Esophagus muscularis mucosa (tissue), 4 donors: ENCODE measurements around the gene GLS. TPM values are rescaled to one million over a fixed set of nuclear protein-coding genes. Genes with fewer than 3 reads are reported as not detected.

Experiments used
- DNase-seq: peaks from one replicate; pipeline ENCODE4 v3.0.0-alpha.2; 2017; ENCODE audit errors: extremely low spot score
- H3K27ac ChIP-seq, 4 donors: fragments of 200-600 bp; sonication (generic); replicated peaks in 1 of 4; 1 replicate in 3 of 4; 2 replicates in 1 of 4; pipeline ENCODE4 v1.5.1; 2016 to 2019; ENCODE audit warnings: mild to moderate bottlenecking in 1 of 4
- H3K27me3 ChIP-seq, 4 donors: fragments of 200-600 bp; sonication (generic); one replicate each; pipeline versions ENCODE4 v1.5.1 to v1.6.0; 2016 to 2019
- H3K36me3 ChIP-seq, 4 donors: fragments of 200-600 bp; sonication (generic); one replicate each; pipeline ENCODE4 v1.5.1; 2016 to 2019
- H3K4me1 ChIP-seq, 4 donors: fragments of 200-600 bp; sonication (generic); one replicate each; pipeline ENCODE4 v1.5.1; 2016 to 2019
- H3K4me3 ChIP-seq, 4 donors: fragments of 200-600 bp; sonication (generic); 1 replicate in 2 of 4; 2 replicates in 2 of 4; pipeline ENCODE4 v1.5.1; 2016 to 2019; ENCODE audit warnings: mild to moderate bottlenecking in 4 of 4, moderate library complexity in 1 of 4
- H3K9me3 ChIP-seq, 4 donors: fragments of 200-600 bp; sonication (generic); 1 replicate in 3 of 4; 2 replicates in 1 of 4; pipeline ENCODE4 v1.5.1; 2016 to 2019
- CTCF ChIP-seq, 3 experiments: fragments of 200-600 bp in 2 of 3; fragments of 450-650 bp in 1 of 3; sonication (generic) in 2 of 3; IDR thresholded peaks; one replicate each; pipeline ENCODE4 v1.5.1; 2017 to 2019; ENCODE audit warnings: antibody characterized with exemption in 3 of 3, mild to moderate bottlenecking in 2 of 3, moderate library complexity in 1 of 3
- EP300 ChIP-seq: sonication (generic); formaldehyde crosslinking; IDR thresholded peaks from one replicate; pipeline ENCODE4 v1.6.1; 2017; ENCODE audit warnings: antibody characterized with exemption
- POLR2A ChIP-seq: fragments of 450-650 bp; IDR thresholded peaks from one replicate; pipeline ENCODE4 v1.6.1; 2017; ENCODE audit warnings: antibody characterized with exemption, moderate library complexity, mild to moderate bottlenecking, low read depth
- POLR2AphosphoS5 ChIP-seq, 2 donors: sonication (generic); formaldehyde crosslinking; IDR thresholded peaks; one replicate each; pipeline ENCODE4 v1.6.1; 2017; ENCODE audit warnings: antibody characterized with exemption in 2 of 2
- WGBS: methylation state at CpG from one replicate; pipeline ENCODE4 v1.1.5; 2018; 5-methylcytosine and 5-hydroxymethylcytosine counted together
- intact Hi-C: fragments of 100-400 bp; cut with DNase I; formaldehyde crosslinking; loops from one replicate; pipeline ENCODE4 v1.15.1; 2023
- total RNA-seq, 4 donors: library from RNA; depleted of rRNA; stranded (reverse); fragments of >200 nt; gene quantifications; one replicate each; pipeline versions ENCODE4 v1.1.0 to v1.2.1, GENCODE V29; 2016

Gene GLS
- total RNA-seq, 4 donors from 2014 or later: 93.6 to 125 (median 94.0) TPM

DNA sequence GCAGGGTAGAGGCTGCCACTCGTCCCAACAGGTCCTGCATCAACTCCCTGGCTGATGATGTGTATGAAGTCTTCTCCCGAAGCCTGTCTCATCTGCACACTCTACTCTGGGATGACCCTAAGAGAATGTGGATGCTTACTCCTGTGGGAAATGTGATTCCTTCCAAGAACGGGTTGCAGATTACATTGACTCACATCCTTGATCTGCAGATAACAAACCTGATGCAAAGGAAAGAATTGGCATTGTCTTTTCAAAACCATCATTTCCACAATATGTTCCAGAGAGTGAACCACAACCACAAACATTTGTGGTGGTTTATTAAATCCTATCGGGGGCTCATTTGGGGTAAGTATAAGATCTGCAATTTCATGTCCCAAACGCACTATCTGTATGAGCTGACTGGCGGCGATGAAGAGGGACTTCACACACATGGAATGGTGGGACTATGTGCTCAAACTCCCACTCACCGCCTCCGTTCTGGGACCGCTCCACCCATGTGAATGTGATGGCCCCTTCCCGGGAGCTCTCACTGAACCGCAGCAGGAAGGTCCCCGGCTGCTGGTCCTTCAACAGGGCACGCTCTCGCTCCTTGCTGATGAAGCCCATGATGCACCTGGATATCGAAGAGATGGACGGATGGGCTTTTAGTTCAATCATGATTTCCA lies 97.9 kb downstream of the GLS start:
- no peak for DNase-seq

GRCh38 chr2:190979906-190980629 lies 99.4 kb downstream of the GLS start:
- H3K36me3 ChIP-seq: peaks cover 59 to 100% (median 83%) of the 10 kb centered on the region in 4 donors
- WGBS: 58% methylated on average over 14 of the region's 14 CpGs
- H3K4me3 ChIP-seq: no peak overlapping the region

More for the DNA sequence above, 97.9 kb downstream of the GLS start:
- Histone ChIP-seq H3K4me1 (peaks cover 4 to 25% (median 13%) of the 10 kb centered on the region in 4 donors), H3K27me3 (no peaks in the 10 kb centered on the region), H3K27ac (no peak overlapping the region), H3K9me3 (no peaks in the 10 kb centered on the region), H3K4me3 (no peak overlapping the region), H3K36me3 (peaks cover 48 to 100% (median 82%) of the 10 kb centered on the region in 4 donors)
- intact Hi-C loops: no loop called here
- TF ChIP-seq POLR2A: no peak
- TF ChIP-seq CTCF (IDR thresholded peaks at IDR 0.05): no peak
- no peak for TF ChIP-seq EP300
- TF ChIP-seq POLR2AphosphoS5 (IDR thresholded peaks at IDR 0.05): no peak
- 88% methylated on average over 15 of the region's 17 CpGs for WGBS

DNA sequence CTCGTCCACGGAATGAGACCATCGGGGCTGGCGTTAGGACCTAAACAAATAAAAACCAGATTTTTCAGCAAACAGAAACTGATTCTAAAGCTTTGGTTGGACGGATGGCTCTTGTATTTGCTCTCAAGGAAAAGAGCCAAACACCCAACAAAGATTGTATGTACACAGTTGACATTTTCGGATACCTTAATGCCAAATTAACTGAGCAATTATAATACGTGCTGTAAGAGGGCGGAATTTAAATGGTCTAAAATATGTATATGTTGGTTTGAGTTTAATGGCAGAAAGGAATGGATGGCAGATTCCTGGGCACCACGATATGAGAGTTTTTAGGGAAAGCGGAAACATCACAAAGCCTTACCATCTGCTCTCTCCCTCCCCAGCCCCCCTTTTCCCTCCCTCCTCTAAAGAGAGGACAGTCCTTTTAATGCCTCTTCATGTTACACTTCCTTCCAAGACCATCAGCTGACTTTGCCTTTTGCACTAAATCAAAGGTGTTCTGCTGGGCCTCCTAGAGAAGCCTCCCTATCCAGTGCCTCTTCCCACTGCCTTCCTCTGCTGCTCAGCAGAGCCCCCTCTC lies 100.1 kb downstream of the GLS start:
- H3K27me3 ChIP-seq: no peaks in the 10 kb centered on the region
- peaks cover 60 to 100% (median 83%) of the 10 kb centered on the region in 4 donors for H3K36me3 ChIP-seq
- intact Hi-C loops: no loop called here
- no peak for TF ChIP-seq EP300
- TF ChIP-seq POLR2AphosphoS5 (IDR thresholded peaks at IDR 0.05): no peak
- TF ChIP-seq CTCF (IDR thresholded peaks at IDR 0.05): no peak
- no peak for TF ChIP-seq POLR2A
- peak overlapping the region in 1 of 4 donors; percentile 32 for H3K27ac ChIP-seq
- DNase-seq: no peak
- no peaks in the 10 kb centered on the region for H3K9me3 ChIP-seq
- H3K4me1 ChIP-seq: peaks cover 4 to 12% (median 9%) of the 10 kb centered on the region in 4 donors
- no peak overlapping the region for H3K4me3 ChIP-seq
- WGBS: 84% methylated on average over 10 of the region's 10 CpGs

More at GRCh38 chr2:190979906-190980629, 99.4 kb downstream of the GLS start:
- Histone ChIP-seq H3K27ac (peak overlapping the region in 3 of 4 donors; percentile 5 to 32 (median 28)), H3K4me1 (peaks cover 4 to 13% (median 10%) of the 10 kb centered on the region in 4 donors), H3K27me3 (no peaks in the 10 kb centered on the region), H3K9me3 (no peaks in the 10 kb centered on the region)
- TF ChIP-seq EP300 (no peak), POLR2AphosphoS5 (IDR thresholded peaks at IDR 0.05) (peak; percentile 14 to 43), CTCF (IDR thresholded peaks at IDR 0.05) (no peak), POLR2A (no peak)
- intact Hi-C loops: no loop called here
- no peak for DNase-seq

- intact Hi-C loops: no loop called here
- DNase-seq: no peak
- Histone ChIP-seq H3K4me3 (no peak overlapping the region), H3K27me3 (no peaks in the 10 kb centered on the region), H3K36me3 (peaks cover 66 to 100% (median 83%) of the 10 kb centered on the region in 4 donors), H3K27ac (no peak overlapping the region), H3K9me3 (no peaks in the 10 kb centered on the region), H3K4me1 (peaks cover 4 to 12% (median 9%) of the 10 kb centered on the region in 4 donors)
- TF ChIP-seq EP300 (no peak), POLR2AphosphoS5 (IDR thresholded peaks at IDR 0.05) (no peak), CTCF (IDR thresholded peaks at IDR 0.05) (no peak), POLR2A (no peak)
- WGBS: 90% methylated on average over 6 of the region's 6 CpGs
Observed at GRCh38 chr2:190981333-190981732, 100.7 kb downstream of the GLS start.
